Stimulated activated CD8-positive, alpha-beta memory T cell treated with anti-CD3 and anti-CD28 coated beads, Interleukin-15, amount 100 ng/mL, for 1 hour (primary cell): ENCODE results near the gene KCNQ1.

Experiments used
- DNase-seq: peaks from one replicate; pipeline ENCODE4 v3.0.0-alpha.2; 2020; ENCODE audit warnings: low read depth

Gene KCNQ1

DNA sequence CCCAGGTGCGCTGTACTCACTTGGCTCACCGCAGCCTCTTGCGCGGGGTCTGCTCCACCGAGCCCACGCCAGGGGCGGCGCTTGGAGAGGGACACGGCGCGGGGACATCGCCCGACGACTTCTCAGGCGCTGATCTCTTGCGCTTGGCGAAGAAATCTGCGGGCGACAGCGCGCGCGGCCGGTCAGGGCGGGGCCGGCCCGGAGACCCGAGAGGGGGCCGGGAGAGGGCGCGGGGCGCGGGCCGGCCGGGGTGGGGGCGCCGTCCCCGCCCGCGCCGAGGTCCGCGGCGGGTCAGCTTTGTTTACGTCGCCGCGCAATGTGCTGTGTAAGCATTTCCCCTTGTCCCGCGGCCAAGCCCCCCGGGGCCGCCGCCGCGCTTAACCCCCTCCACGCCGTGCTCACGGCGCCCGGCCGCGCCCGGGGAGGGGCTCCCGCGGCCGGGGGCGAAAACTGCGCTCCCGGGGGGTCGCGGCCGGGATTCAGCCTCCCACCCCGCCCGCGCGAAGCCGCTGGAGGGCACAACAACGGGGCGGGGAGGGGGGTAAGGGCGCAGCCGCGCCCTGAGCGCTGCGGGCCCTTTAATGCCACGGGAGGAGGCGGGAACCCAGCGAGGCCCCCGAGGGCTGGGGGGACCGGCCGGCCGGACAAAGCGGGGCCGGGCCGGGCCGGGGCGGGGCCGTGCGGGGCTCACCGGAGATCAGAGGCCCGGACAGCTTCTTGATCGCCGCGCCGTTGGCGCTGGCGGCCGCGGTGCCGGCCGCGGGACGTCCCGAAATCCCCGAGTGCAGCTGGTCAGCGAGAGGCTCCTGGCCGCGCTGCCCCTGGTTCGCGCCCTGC lies 439.4 kb downstream of the KCNQ1 start:
- no peak for DNase-seq

- no peak for DNase-seq
Measured at GRCh38 chr11:2885017-2885677, 440.3 kb downstream of the KCNQ1 start.

GRCh38 chr11:2885678-2886081 lies 440.9 kb downstream of the KCNQ1 start, which contains the start of gene CDKN1C:
Gene CDKN1C, minus strand, starts transcription at chr11:2885775. Its CDS starts 319 bp downstream, at chr11:2885456.
- peak; percentile 58 for DNase-seq

DNA sequence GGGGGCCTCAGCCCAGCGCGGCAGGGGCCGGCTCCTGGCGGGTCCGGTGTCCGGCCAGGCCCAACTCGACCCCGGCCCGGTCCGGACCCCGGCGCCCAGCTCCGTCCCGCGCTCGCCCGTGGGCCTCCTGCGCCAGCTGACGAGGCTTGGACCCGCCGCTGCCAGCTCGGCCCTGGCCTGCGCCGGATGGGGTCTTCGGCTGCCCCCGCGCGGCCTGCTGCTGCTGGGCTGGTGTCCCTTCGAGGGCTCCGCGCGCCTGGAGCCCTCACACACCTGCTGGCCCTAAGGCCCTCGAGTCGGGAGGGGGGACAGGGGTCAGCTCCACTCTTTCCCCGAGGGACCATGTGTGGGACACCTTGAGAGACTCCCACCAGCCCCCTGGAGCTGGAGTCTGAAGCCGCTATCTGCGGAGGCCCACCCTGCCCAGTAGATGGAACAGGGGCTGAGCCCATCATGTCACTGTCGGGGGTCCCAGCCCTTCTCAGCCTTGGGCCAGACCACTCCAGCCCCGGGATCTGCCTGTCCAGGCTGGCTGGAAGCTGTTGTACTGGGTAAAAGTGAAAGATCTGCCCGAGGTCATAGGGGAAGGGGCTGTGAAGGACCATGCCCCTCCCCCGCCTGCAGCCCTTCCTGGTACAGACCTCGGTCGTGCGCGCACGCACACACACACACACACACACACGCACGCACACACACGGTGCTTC lies 441.5 kb downstream of the KCNQ1 start:
- DNase-seq = no peak

- no peak for DNase-seq
Measured at GRCh38 chr11:2886936-2887335, 442.1 kb downstream of the KCNQ1 start.

- no peak for DNase-seq
Measured at GRCh38 chr11:2887515-2888195, 442.8 kb downstream of the KCNQ1 start.

DNA sequence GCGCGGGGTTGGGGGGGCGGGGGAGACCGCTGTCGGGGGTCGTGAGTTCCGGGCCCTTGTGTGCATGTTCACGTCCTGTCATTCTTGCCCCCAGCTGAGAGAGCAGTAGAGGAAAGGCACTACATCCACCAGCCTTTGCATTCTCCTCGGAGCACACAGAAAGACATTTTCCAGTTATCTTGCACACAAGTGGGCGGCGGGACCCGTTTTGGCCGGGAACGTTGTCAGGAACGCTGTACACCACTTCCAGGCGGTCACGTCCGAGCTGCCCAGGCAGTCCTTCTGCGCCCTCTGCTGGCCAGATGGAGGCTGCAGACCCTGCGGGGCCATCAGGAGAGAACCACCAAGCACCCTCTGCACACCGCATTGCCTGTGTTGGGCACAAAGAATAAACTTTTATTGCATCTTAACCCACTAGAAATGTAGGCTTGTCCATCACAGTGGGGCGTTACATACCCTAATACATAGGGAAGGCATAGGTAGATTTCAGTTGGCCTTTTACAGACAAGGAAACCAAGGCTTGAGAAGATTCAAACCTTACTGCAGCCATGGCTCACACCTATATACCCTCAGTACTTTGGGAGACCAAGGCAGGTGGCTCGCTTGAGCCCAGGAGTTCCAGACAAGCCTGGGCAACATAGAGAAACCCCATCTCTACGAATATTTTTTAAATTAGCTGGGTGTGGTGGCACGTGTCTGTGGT lies 443.6 kb downstream of the KCNQ1 start:
- DNase-seq = peak; percentile 83

DNA sequence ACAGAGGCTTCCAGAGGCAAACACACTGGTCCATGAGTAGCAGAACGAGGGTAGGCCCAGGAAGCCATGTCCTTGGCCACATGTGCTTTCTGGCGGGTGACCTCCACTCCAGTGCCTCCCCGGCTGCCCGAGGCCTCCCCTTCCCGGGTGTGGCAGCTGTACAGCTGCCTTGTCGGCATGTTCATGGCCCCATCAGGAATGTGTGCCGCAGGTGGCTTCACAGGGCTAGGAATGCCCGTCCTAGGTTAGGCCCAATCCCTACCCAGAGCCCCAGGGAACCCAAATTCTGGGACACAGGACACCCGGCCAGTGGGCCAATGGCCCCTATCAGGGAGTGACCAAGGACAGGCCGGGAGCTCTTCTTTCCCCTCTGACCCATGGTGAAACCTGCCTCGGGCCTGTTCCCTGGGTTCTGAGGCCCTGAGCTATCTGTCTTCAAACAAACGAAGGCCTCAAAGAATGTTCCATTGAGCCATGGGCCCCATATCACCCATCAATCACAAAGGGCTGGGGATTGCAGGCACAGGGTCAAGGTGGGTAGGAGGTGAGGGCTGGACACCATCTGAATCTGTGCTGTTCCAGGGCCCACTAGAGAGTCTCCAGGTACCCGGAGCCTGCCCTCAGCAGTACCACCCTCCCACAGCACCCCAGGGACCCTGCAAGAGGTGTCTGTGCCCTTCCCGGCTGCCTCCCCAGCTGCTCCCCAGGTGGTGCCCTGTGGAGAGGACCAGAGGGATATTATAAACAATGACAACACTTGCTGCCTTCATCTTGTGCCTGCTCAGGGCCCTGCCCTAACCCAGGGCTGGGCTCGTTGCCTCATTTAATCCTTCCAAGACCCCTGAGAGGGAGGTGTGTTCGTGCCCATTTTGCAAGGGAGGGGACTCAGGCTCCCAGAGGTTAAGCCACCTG lies 444.8 kb downstream of the KCNQ1 start:
- DNase-seq = no peak

DNA sequence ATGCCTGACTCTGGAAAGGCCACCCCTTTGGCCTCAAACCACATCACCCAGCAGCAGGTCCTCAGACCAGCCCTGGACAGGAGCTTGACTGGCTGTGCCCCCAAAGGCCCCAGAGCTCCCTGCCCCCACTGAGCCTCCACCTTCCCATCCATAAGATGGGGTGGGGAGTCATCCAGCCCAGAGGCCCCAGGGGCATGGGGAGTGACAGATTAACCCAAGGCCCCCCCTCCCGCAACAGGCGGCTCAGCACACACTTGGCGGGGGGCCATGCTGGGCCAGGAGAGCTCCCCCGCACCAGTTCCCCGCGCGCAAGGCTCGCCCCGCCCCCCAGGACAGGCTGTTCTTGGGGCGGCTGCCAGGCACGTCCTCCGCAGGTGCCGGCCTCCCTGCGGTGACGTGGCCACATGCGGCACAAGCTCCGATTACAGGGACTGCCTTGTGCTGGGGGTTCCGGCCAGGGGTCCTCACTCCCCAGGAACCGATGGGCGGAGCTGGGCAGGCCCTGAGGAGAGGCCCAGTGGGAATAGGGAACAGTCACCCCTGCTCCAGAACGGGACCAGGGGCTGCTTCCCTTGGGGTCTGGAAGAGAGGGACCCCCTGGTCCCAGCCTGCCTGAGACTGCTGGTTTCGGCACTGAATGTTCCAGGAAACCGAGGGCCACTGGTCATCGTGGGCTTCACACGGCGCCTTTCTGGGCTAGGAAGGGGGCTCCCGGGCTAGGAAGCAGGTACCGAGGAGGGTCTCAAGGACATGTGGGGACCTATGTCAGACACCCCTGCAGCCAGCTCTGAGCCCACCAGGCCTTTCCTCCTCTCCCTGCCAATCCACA lies 445.9 kb downstream of the KCNQ1 start:
- DNase-seq = no peak

DNA sequence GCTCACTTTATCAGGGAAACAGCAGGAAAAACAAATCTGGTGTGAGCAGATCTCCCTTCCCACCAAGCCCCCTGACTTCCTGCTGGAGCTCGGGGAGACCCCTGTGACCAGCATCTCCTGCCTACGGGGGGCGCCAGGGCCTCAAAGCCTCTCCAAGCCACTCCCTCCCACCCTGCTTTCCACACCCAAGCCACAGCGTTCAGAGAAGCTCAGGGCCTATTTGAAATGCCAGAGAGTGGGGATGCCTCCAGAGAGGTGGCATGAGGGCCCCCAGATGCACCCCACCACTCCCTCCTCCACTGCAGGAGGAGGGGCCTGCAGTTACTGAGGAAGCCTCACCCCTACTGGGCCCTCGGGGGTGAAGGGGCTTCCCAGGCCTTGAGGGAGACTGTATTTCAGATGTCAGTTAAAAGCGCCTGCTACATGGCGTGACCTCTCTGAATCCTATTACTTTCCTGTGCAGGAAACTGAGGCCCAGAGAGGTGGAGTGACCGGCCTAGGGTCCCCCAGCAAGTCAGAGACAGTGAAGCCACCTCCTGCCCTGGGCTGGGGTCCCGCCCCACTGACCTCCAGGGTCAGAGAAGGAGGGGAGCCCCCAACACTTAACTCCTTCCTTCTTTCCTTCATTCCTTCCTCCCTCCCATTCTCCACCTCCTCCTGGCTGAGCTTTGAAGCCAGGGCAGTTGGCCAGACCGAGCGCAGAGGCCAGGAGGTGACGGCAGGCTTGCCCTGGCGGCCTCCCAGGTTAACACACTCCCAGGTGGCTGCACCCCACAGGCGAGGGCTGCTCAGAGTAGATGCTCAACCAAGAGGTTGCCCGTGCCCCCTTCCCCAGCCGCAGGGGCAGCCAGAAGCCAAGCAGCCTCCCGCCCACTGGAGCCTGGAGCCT lies 446.8 kb downstream of the KCNQ1 start:
- no peak for DNase-seq

GRCh38 chr11:2892215-2892966 lies 447.6 kb downstream of the KCNQ1 start:
- peak; percentile 27 for DNase-seq

- no peak for DNase-seq
Measured at GRCh38 chr11:2892967-2893528, 448.2 kb downstream of the KCNQ1 start.

GRCh38 chr11:2893935-2894334 lies 449.1 kb downstream of the KCNQ1 start:
- DNase-seq = no peak

GRCh38 chr11:2896047-2896446 lies 451.2 kb downstream of the KCNQ1 start:
- no peak for DNase-seq

- DNase-seq = no peak
Measured at GRCh38 chr11:2897048-2897447, 452.2 kb downstream of the KCNQ1 start.

GRCh38 chr11:2898366-2899079 lies 453.7 kb downstream of the KCNQ1 start:
- DNase-seq = peak; percentile 26
